ENCODE results near the gene THADA. TPM values are rescaled to one million over a fixed set of nuclear protein-coding genes. Genes with fewer than 3 reads are reported as not detected.

THADA gene
- total RNA-seq, 1 experiment from 2014 or later: 29.3 TPM

- no peak for DNase-seq (ENCODE audit: low read depth)
Measured at GRCh38 chr2:43444989-43445645, 150.7 kb downstream of the THADA start.

GRCh38 chr2:43443282-43443681 lies 152.6 kb downstream of the THADA start:
- no peak for DNase-seq (ENCODE audit: low read depth)

GRCh38 chr2:43441195-43441594 lies 154.6 kb downstream of the THADA start:
- no peak for DNase-seq (ENCODE audit: low read depth)

- DNase-seq (ENCODE audit: low read depth): peak; percentile 60
Measured at GRCh38 chr2:43438858-43439655, 156.8 kb downstream of the THADA start.

- no peak for DNase-seq (ENCODE audit: low read depth)
Measured at GRCh38 chr2:43438342-43438741, 157.5 kb downstream of the THADA start.

GRCh38 chr2:43437363-43437762 lies 158.5 kb downstream of the THADA start:
- DNase-seq (ENCODE audit: low read depth): no peak

- DNase-seq (ENCODE audit: low read depth): no peak
Measured at GRCh38 chr2:43436431-43436830, 159.4 kb downstream of the THADA start.

- DNase-seq (ENCODE audit: low read depth): no peak
Measured at GRCh38 chr2:43435746-43436145, 160.1 kb downstream of the THADA start.

- DNase-seq (ENCODE audit: low read depth): no peak
Measured at GRCh38 chr2:43430489-43430888, 165.3 kb downstream of the THADA start.

GRCh38 chr2:43429369-43429768 lies 166.5 kb downstream of the THADA start:
- no peak for DNase-seq (ENCODE audit: low read depth)

- DNase-seq (ENCODE audit: low read depth): no peak
Measured at GRCh38 chr2:43427032-43427424, 168.8 kb downstream of the THADA start.

GRCh38 chr2:43426305-43427031 lies 169.4 kb downstream of the THADA start:
- peak; percentile 94 for DNase-seq (ENCODE audit: low read depth)

- DNase-seq (ENCODE audit: low read depth): no peak
Measured at GRCh38 chr2:43425659-43426058, 170.2 kb downstream of the THADA start.

GRCh38 chr2:43424262-43425207 lies 171.3 kb downstream of the THADA start:
- DNase-seq (ENCODE audit: low read depth): peak; percentile 21

GRCh38 chr2:43423941-43424261 lies 171.9 kb downstream of the THADA start:
- no peak for DNase-seq (ENCODE audit: low read depth)

GRCh38 chr2:43421194-43421593 lies 174.6 kb downstream of the THADA start:
- DNase-seq (ENCODE audit: low read depth): no peak

- DNase-seq (ENCODE audit: low read depth): no peak
Measured at GRCh38 chr2:43420389-43420801, 175.4 kb downstream of the THADA start.

- no peak for DNase-seq (ENCODE audit: low read depth)
Measured at GRCh38 chr2:43419876-43420275, 176.0 kb downstream of the THADA start.

- DNase-seq (ENCODE audit: low read depth): no peak
Measured at GRCh38 chr2:43419243-43419642, 176.6 kb downstream of the THADA start.

GRCh38 chr2:43418680-43419079 lies 177.2 kb downstream of the THADA start:
- DNase-seq (ENCODE audit: low read depth): no peak

- no peak for DNase-seq (ENCODE audit: low read depth)
Measured at GRCh38 chr2:43417300-43417699, 178.5 kb downstream of the THADA start.

- DNase-seq (ENCODE audit: low read depth): no peak
Measured at GRCh38 chr2:43415592-43415991, 180.2 kb downstream of the THADA start.

Measured in Daoy (cell line).